Breast epithelium (tissue), 3 donors: ENCODE measurements around the gene TTC17.

ENCODE experiments used
- POLR2A ChIP-seq: fragments of 450-650 bp; IDR thresholded peaks from one replicate; pipeline ENCODE4 v1.6.1; 2016; ENCODE audit warnings: antibody characterized with exemption, mild to moderate bottlenecking, moderate library complexity
- POLR2AphosphoS5 ChIP-seq, 3 donors: sonication (generic); formaldehyde crosslinking; IDR thresholded peaks; one replicate each; pipeline ENCODE4 v1.6.1; 2017; ENCODE audit warnings: antibody characterized with exemption in 3 of 3

- TF ChIP-seq POLR2AphosphoS5 (IDR thresholded peaks at IDR 0.05) (no peak), POLR2A (no peak)
Measured at GRCh38 chr11:43397251-43397650, 38.5 kb downstream of the TTC17 start.
